ENCODE data around the gene MCTP1. TPM values are rescaled to one million over a fixed set of nuclear protein-coding genes. Genes with fewer than 3 reads are reported as not detected.

Gene MCTP1
- polyA plus RNA-seq, 2 donors: 0.91 to 0.92 TPM

DNA sequence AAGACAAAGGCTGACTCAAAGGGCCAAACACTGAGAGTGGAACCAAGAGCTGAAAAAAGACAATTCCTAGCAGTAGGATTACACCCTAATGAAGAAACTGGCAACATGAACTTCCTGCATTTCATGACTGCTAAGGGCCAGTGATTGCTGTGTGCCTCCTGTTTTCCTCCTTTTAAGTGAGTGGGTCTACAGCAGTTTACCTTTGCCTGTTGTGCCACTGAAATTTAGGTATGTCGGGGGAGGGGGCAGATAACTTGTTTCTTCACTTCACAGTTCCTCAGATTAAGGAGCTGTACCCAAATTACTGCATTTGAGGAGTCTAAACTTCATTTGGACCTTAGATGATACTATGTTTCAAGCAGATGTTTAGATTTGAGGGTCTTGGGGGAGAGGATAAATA lies 191.7 kb downstream of the MCTP1 start:
- Histone ChIP-seq H3K36me3 (ENCODE audit: control insufficient read depth in 2 of 2, insufficient read depth in 2 of 2, low read length in 1 of 2) (no peaks in the 10 kb centered on the region), H3K4me3 (ENCODE audit: low read depth in 1 of 2, low read length in 2 of 2) (no peak overlapping the region), H3K4me1 (ENCODE audit: control insufficient read depth in 2 of 2, insufficient read depth in 2 of 2, low read length in 1 of 2) (no peaks in the 10 kb centered on the region), H3K9me3 (ENCODE audit: control insufficient read depth in 2 of 2, insufficient read depth in 1 of 2, low read depth in 1 of 2, low read length in 1 of 2) (peaks cover 0 to 3% of the 10 kb centered on the region in 2 donors), H3K27me3 (ENCODE audit: control insufficient read depth in 1 of 2, insufficient read depth in 2 of 2, low read length in 2 of 2) (no peaks in the 10 kb centered on the region), H3K27ac (ENCODE audit: low read depth in 2 of 2, low read length in 1 of 2) (no peak overlapping the region)
- WGBS, 2 donors: 67 to 77% methylated on average over 1 of the region's 1 CpG

DNA sequence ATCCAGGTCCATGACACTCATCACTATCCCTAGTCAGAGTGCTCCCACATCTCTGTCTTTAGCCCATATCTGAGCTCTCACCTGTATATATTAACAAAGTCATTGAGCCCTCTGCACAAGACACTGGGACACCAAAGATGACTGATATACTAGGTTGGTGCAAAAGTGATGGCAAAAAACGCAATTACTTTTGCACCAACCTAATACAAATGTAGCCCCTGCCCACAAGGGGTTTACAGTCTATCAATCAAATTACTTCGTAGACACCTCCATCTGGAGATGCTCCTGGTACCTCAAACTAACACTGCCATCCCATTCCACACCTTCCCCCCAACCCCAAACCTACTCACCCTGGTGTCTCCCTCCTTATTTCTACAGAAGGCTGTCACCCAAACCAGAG lies 194.1 kb downstream of the MCTP1 start:
- no peak overlapping the region for H3K27ac ChIP-seq (ENCODE audit: low read depth in 2 of 2, low read length in 1 of 2)
- no peaks in the 10 kb centered on the region for H3K4me1 ChIP-seq (ENCODE audit: control insufficient read depth in 2 of 2, insufficient read depth in 2 of 2, low read length in 1 of 2)
- H3K27me3 ChIP-seq (ENCODE audit: control insufficient read depth in 1 of 2, insufficient read depth in 2 of 2, low read length in 2 of 2): no peaks in the 10 kb centered on the region
- WGBS, 2 donors: 66 to 81% methylated on average over 2 of the region's 2 CpGs
- H3K36me3 ChIP-seq (ENCODE audit: control insufficient read depth in 2 of 2, insufficient read depth in 2 of 2, low read length in 1 of 2): no peaks in the 10 kb centered on the region
- H3K4me3 ChIP-seq (ENCODE audit: low read depth in 1 of 2, low read length in 2 of 2): no peak overlapping the region
- H3K9me3 ChIP-seq (ENCODE audit: control insufficient read depth in 2 of 2, insufficient read depth in 1 of 2, low read depth in 1 of 2, low read length in 1 of 2): peaks cover 0 to 3% of the 10 kb centered on the region in 2 donors

DNA sequence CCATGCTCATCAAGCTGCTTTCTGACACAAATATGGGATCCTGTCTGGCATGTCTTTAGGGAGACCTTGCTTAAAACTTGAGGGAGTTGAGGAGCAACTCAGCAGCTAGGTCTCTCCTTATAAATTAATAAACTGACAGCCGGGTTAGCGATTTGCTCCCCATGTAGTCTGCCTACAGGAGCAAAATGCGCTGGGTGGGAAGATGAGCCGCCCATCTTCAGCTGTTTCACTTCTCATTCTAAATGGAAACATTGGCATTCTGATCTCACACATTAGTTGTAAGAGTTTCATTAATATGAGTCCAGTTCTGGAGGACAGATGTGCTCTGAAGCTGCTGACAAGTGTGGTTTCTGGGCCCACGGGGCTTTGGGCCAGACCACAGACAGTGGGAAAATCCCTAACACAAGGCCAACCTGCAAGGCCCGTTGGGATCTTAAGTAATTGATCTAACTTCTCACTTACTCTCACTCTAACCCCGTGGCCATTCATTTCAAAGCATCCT lies 197.0 kb downstream of the MCTP1 start:
- Histone ChIP-seq H3K27ac (ENCODE audit: low read depth in 2 of 2, low read length in 1 of 2) (peak overlapping the region in 1 of 2 donors; percentile 43), H3K4me1 (ENCODE audit: control insufficient read depth in 2 of 2, insufficient read depth in 2 of 2, low read length in 1 of 2) (no peaks in the 10 kb centered on the region), H3K9me3 (ENCODE audit: control insufficient read depth in 2 of 2, insufficient read depth in 1 of 2, low read depth in 1 of 2, low read length in 1 of 2) (no peaks in the 10 kb centered on the region), H3K4me3 (ENCODE audit: low read depth in 1 of 2, low read length in 2 of 2) (no peak overlapping the region), H3K27me3 (ENCODE audit: control insufficient read depth in 1 of 2, insufficient read depth in 2 of 2, low read length in 2 of 2) (no peaks in the 10 kb centered on the region), H3K36me3 (ENCODE audit: control insufficient read depth in 2 of 2, insufficient read depth in 2 of 2, low read length in 1 of 2) (no peaks in the 10 kb centered on the region)
- WGBS, 2 donors: 67 to 70% methylated on average over 7 of the region's 7 CpGs

DNA sequence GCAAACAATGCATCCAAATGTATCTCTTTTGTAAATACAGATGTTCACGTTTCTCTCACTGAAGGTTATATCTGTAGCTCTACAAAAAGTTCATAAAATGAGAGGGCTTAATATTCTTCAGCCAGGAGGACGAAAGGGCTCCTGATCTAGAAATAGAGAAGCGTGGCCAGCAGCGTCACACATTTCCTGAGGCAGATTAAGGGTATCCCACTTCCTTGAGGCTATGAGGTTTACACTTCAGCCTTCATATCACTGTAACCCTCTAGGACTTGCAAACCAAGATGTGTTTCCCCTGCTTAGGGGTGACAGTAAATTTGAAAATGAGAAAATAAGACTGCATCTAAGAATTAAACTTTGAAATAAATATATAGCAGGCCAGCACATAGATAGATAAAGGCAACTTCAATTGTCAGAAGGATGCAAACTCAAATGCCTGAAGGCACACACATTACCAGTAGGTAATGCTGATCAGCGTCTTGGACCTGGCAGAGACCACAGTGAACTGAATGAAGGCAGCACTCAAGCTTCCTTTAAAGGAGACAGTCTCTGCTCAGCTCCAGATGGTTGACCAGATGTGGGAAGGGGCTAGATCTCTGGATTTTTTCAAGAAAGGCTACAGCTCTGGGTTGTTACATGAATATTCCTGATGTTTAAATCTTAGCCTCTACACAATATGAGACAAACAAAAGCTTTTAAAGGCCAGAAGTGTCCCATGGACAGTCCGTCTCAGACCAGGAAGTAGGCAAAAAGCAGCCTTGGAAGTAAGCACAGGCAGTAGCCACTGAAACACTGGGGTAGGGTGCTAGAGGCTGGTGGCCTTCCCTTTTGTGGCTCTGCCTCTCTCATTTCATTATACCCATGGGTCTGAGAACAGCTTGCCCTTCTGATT lies 197.7 kb downstream of the MCTP1 start:
- Histone ChIP-seq H3K27ac (ENCODE audit: low read depth in 2 of 2, low read length in 1 of 2) (no peak overlapping the region), H3K36me3 (ENCODE audit: control insufficient read depth in 2 of 2, insufficient read depth in 2 of 2, low read length in 1 of 2) (no peaks in the 10 kb centered on the region), H3K9me3 (ENCODE audit: control insufficient read depth in 2 of 2, insufficient read depth in 1 of 2, low read depth in 1 of 2, low read length in 1 of 2) (no peaks in the 10 kb centered on the region), H3K4me3 (ENCODE audit: low read depth in 1 of 2, low read length in 2 of 2) (no peak overlapping the region), H3K27me3 (ENCODE audit: control insufficient read depth in 1 of 2, insufficient read depth in 2 of 2, low read length in 2 of 2) (no peaks in the 10 kb centered on the region), H3K4me1 (ENCODE audit: control insufficient read depth in 2 of 2, insufficient read depth in 2 of 2, low read length in 1 of 2) (no peaks in the 10 kb centered on the region)
- 66 to 69% methylated on average over 6 of the region's 6 CpGs for WGBS, 2 donors

DNA sequence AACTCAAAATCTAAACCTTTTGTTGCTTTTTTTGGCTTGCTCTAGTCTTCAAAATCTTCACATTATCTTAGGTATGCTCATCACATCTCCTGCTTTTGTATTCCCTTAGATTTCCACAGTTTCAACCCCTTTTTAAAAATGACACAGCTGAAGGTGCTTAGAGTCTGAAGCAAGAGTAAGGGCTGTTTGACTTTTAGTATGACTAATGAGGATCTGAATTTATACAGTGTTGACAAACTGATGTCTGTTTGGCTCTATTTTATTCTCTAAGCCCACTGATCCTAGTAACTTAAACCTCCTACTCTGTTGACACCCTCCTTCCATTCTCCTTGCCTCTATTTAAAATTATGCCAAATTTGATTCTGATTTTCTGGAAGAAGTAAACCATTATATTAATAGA lies 200.1 kb downstream of the MCTP1 start:
- no peaks in the 10 kb centered on the region for H3K9me3 ChIP-seq (ENCODE audit: control insufficient read depth in 2 of 2, insufficient read depth in 1 of 2, low read depth in 1 of 2, low read length in 1 of 2)
- no peak overlapping the region for H3K27ac ChIP-seq (ENCODE audit: low read depth in 2 of 2, low read length in 1 of 2)
- no peaks in the 10 kb centered on the region for H3K27me3 ChIP-seq (ENCODE audit: control insufficient read depth in 1 of 2, insufficient read depth in 2 of 2, low read length in 2 of 2)
- no peaks in the 10 kb centered on the region for H3K36me3 ChIP-seq (ENCODE audit: control insufficient read depth in 2 of 2, insufficient read depth in 2 of 2, low read length in 1 of 2)
- H3K4me1 ChIP-seq (ENCODE audit: control insufficient read depth in 2 of 2, insufficient read depth in 2 of 2, low read length in 1 of 2): no peaks in the 10 kb centered on the region
- no peak overlapping the region for H3K4me3 ChIP-seq (ENCODE audit: low read depth in 1 of 2, low read length in 2 of 2)

DNA sequence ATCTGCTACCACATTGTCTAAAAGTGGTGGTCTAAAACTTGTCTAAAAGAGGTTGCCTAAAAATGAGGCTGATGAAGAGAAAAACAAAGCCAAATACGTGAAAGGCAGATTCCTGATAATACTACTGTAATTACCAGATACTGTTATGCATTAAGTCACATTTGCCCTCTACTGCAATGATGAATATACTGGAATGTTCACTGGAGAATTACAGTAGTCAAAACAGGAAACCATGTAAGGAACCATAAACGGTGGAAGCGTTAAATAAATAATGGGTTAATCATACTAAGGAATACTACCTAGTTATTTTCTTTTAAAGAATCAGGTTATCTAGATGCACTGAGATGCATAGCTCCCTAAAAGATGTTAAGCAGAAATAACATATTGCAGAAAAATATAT lies 201.3 kb downstream of the MCTP1 start:
- Histone ChIP-seq H3K27ac (ENCODE audit: low read depth in 2 of 2, low read length in 1 of 2) (no peak overlapping the region), H3K27me3 (ENCODE audit: control insufficient read depth in 1 of 2, insufficient read depth in 2 of 2, low read length in 2 of 2) (no peaks in the 10 kb centered on the region), H3K9me3 (ENCODE audit: control insufficient read depth in 2 of 2, insufficient read depth in 1 of 2, low read depth in 1 of 2, low read length in 1 of 2) (no peaks in the 10 kb centered on the region), H3K36me3 (ENCODE audit: control insufficient read depth in 2 of 2, insufficient read depth in 2 of 2, low read length in 1 of 2) (no peaks in the 10 kb centered on the region), H3K4me3 (ENCODE audit: low read depth in 1 of 2, low read length in 2 of 2) (no peak overlapping the region), H3K4me1 (ENCODE audit: control insufficient read depth in 2 of 2, insufficient read depth in 2 of 2, low read length in 1 of 2) (no peaks in the 10 kb centered on the region)
- WGBS, 2 donors: 77 to 81% methylated on average over 3 of the region's 3 CpGs

DNA sequence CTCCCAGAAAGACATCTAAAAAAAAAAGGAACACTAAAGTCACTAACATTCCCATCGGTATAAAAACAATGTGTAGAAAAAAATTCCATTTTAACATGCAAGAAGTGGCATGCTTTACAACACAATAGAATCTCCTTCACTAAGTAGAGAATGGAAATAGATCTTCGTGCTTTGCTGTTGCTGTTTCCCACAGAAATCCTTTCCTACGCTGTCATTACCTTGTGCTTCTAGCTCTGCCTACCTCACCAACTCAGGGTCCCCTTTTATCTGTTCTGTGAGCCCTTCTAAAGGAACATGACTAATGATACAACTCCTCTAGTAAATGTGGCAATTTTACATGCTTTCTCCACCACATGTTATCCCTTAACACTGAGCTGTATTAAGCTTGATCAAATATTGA lies 202.9 kb downstream of the MCTP1 start:
- H3K27ac ChIP-seq (ENCODE audit: low read depth in 2 of 2, low read length in 1 of 2): peak overlapping the region in 1 of 2 donors; percentile 40
- H3K4me3 ChIP-seq (ENCODE audit: low read depth in 1 of 2, low read length in 2 of 2): no peak overlapping the region
- H3K36me3 ChIP-seq (ENCODE audit: control insufficient read depth in 2 of 2, insufficient read depth in 2 of 2, low read length in 1 of 2): no peaks in the 10 kb centered on the region
- no peaks in the 10 kb centered on the region for H3K9me3 ChIP-seq (ENCODE audit: control insufficient read depth in 2 of 2, insufficient read depth in 1 of 2, low read depth in 1 of 2, low read length in 1 of 2)
- no peaks in the 10 kb centered on the region for H3K27me3 ChIP-seq (ENCODE audit: control insufficient read depth in 1 of 2, insufficient read depth in 2 of 2, low read length in 2 of 2)
- WGBS, 2 donors: 16 to 30% methylated on average over 3 of the region's 3 CpGs
- no peaks in the 10 kb centered on the region for H3K4me1 ChIP-seq (ENCODE audit: control insufficient read depth in 2 of 2, insufficient read depth in 2 of 2, low read length in 1 of 2)

DNA sequence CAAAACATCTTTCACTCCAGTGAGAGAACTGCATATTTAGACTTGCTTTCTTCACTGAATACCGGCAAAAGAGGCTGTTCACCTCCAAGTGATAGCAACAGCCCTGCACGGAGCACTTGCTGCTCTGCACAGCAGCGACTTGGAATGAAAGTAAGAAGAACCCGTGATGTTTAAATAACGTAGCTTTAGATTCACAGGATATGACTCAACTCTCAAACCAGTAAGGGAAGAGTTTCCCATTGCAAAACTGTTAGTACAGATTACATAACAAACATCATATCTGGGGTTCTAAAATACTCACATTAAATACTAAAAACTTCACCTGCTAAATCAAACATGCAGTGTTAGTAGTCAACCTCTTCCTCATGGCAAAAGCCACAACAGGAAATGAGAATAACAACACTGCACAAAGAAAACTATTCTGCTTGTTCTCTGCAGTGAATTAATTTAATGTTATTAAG lies 203.4 kb downstream of the MCTP1 start:
- no peaks in the 10 kb centered on the region for H3K4me1 ChIP-seq (ENCODE audit: control insufficient read depth in 2 of 2, insufficient read depth in 2 of 2, low read length in 1 of 2)
- 5 to 9% methylated on average over 5 of the region's 5 CpGs for WGBS, 2 donors
- no peaks in the 10 kb centered on the region for H3K9me3 ChIP-seq (ENCODE audit: control insufficient read depth in 2 of 2, insufficient read depth in 1 of 2, low read depth in 1 of 2, low read length in 1 of 2)
- no peaks in the 10 kb centered on the region for H3K27me3 ChIP-seq (ENCODE audit: control insufficient read depth in 1 of 2, insufficient read depth in 2 of 2, low read length in 2 of 2)
- H3K27ac ChIP-seq (ENCODE audit: low read depth in 2 of 2, low read length in 1 of 2): no peak overlapping the region
- H3K36me3 ChIP-seq (ENCODE audit: control insufficient read depth in 2 of 2, insufficient read depth in 2 of 2, low read length in 1 of 2): no peaks in the 10 kb centered on the region
- no peak overlapping the region for H3K4me3 ChIP-seq (ENCODE audit: low read depth in 1 of 2, low read length in 2 of 2)

DNA sequence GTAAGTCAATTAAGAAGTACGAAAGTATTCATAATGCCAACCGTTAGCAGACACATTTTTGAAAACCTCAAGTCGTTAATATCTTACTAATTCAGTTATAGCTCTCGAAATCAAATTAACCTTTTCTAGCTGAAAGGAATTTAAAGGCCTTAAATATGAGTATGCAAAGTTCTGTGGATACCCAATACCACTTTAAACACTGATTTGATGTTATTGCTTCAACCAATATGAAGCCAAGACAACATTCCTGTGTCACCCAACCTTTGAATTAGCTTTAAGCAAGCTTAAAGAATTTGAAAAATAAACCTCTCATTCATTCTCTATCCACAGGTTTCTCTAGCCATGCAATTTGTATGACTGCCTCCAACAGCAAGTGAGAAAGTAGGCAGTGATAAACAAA lies 204.5 kb downstream of the MCTP1 start:
- Histone ChIP-seq H3K4me3 (ENCODE audit: low read depth in 1 of 2, low read length in 2 of 2) (no peak overlapping the region), H3K27me3 (ENCODE audit: control insufficient read depth in 1 of 2, insufficient read depth in 2 of 2, low read length in 2 of 2) (no peaks in the 10 kb centered on the region), H3K9me3 (ENCODE audit: control insufficient read depth in 2 of 2, insufficient read depth in 1 of 2, low read depth in 1 of 2, low read length in 1 of 2) (no peaks in the 10 kb centered on the region), H3K36me3 (ENCODE audit: control insufficient read depth in 2 of 2, insufficient read depth in 2 of 2, low read length in 1 of 2) (no peaks in the 10 kb centered on the region), H3K4me1 (ENCODE audit: control insufficient read depth in 2 of 2, insufficient read depth in 2 of 2, low read length in 1 of 2) (no peaks in the 10 kb centered on the region), H3K27ac (ENCODE audit: low read depth in 2 of 2, low read length in 1 of 2) (no peak overlapping the region)
- WGBS, 2 donors: 73 to 77% methylated on average over 4 of the region's 4 CpGs

DNA sequence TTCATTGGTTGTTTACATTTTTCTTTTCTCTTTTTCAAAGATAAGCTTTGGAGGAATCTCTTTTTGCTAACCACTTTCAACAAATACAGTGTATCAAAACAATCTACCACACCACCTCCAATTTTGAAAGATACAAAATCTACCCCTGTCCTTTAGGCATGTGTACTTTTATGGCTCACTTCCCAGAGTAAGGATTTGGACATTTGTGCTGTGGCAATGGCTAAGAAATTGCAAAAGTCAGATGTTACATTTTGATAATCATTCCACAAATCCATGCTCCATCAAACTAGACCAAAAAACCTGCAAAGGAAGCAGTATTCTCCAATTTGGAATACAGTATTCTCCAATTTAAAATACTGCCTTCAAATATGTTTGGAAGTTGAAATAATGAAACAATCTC lies 204.9 kb downstream of the MCTP1 start:
- Histone ChIP-seq H3K36me3 (ENCODE audit: control insufficient read depth in 2 of 2, insufficient read depth in 2 of 2, low read length in 1 of 2) (no peaks in the 10 kb centered on the region), H3K4me1 (ENCODE audit: control insufficient read depth in 2 of 2, insufficient read depth in 2 of 2, low read length in 1 of 2) (no peaks in the 10 kb centered on the region), H3K27me3 (ENCODE audit: control insufficient read depth in 1 of 2, insufficient read depth in 2 of 2, low read length in 2 of 2) (no peaks in the 10 kb centered on the region), H3K9me3 (ENCODE audit: control insufficient read depth in 2 of 2, insufficient read depth in 1 of 2, low read depth in 1 of 2, low read length in 1 of 2) (no peaks in the 10 kb centered on the region), H3K4me3 (ENCODE audit: low read depth in 1 of 2, low read length in 2 of 2) (no peak overlapping the region), H3K27ac (ENCODE audit: low read depth in 2 of 2, low read length in 1 of 2) (no peak overlapping the region)
